Measurements from ENCODE around the gene SLC25A39. TPM values are rescaled to one million over a fixed set of nuclear protein-coding genes. Genes with fewer than 3 reads are reported as not detected.
"Not testable (repeated sequence)": the region's sequence is repeated elsewhere in the genome, so short reads cannot be mapped to it uniquely, and the experiment has no call there.

The SLC25A39 gene
- total RNA-seq, 2 donors from 2014 or later = 115 to 267 TPM

GRCh38 chr17:44343510-44344209 lies 19.0 kb upstream of the SLC25A39 start:
- H3K36me3 ChIP-seq = no peaks in the 10 kb centered on the region
- H3K4me1 ChIP-seq = peaks cover 6% of the 10 kb centered on the region
- no peaks in the 10 kb centered on the region for H3K27me3 ChIP-seq
- no peaks in the 10 kb centered on the region for H3K9me3 ChIP-seq
- intact Hi-C loops (cut with DNase I) = no loop called here
- DNase-seq = no peak
- no peak for TF ChIP-seq CTCF (IDR thresholded peaks at IDR 0.05)
- no peak overlapping the region for H3K4me3 ChIP-seq
- no peak overlapping the region for H3K9ac ChIP-seq (ENCODE audit: low read depth in 2 of 2, low read length in 2 of 2)
- H3K27ac ChIP-seq = no peak overlapping the region

- H3K9me3 ChIP-seq; H3K4me1 ChIP-seq; H3K4me3 ChIP-seq; H3K27me3 ChIP-seq; H3K9ac ChIP-seq (ENCODE audit: low read depth in 2 of 2, low read length in 2 of 2); intact Hi-C loops (cut with DNase I); H3K27ac ChIP-seq; H3K36me3 ChIP-seq; DNase-seq: not testable (repeated sequence)
Measured at GRCh38 chr17:44340553-44340952, 15.9 kb upstream of the SLC25A39 start.

GRCh38 chr17:44338702-44339101 lies 14.1 kb upstream of the SLC25A39 start:
- no peak for TF ChIP-seq CTCF (IDR thresholded peaks at IDR 0.05)
- Histone ChIP-seq H3K4me1 (no peaks in the 10 kb centered on the region), H3K27me3 (no peaks in the 10 kb centered on the region), H3K27ac (no peak overlapping the region), H3K9ac (ENCODE audit: low read depth in 2 of 2, low read length in 2 of 2) (no peak overlapping the region), H3K4me3 (no peak overlapping the region), H3K9me3 (no peaks in the 10 kb centered on the region), H3K36me3 (no peaks in the 10 kb centered on the region)
- intact Hi-C loops (cut with DNase I) = no loop called here
- no peak for DNase-seq

GRCh38 chr17:44335968-44336367 lies 11.3 kb upstream of the SLC25A39 start:
- H3K27ac ChIP-seq = no peak overlapping the region
- H3K4me3 ChIP-seq = no peak overlapping the region
- H3K9me3 ChIP-seq = no peaks in the 10 kb centered on the region
- no peaks in the 10 kb centered on the region for H3K36me3 ChIP-seq
- DNase-seq = no peak
- no peak for TF ChIP-seq CTCF (IDR thresholded peaks at IDR 0.05)
- no peaks in the 10 kb centered on the region for H3K27me3 ChIP-seq
- intact Hi-C loops (cut with DNase I) = no loop called here
- no peaks in the 10 kb centered on the region for H3K4me1 ChIP-seq
- no peak overlapping the region for H3K9ac ChIP-seq (ENCODE audit: low read depth in 2 of 2, low read length in 2 of 2)

GRCh38 chr17:44335564-44335963 lies 10.9 kb upstream of the SLC25A39 start:
- no peak overlapping the region for H3K4me3 ChIP-seq
- H3K9me3 ChIP-seq = no peaks in the 10 kb centered on the region
- intact Hi-C loops (cut with DNase I) = no loop called here
- H3K27ac ChIP-seq = no peak overlapping the region
- no peaks in the 10 kb centered on the region for H3K36me3 ChIP-seq
- H3K9ac ChIP-seq (ENCODE audit: low read depth in 2 of 2, low read length in 2 of 2) = no peak overlapping the region
- H3K4me1 ChIP-seq = no peaks in the 10 kb centered on the region
- DNase-seq = no peak
- H3K27me3 ChIP-seq = no peaks in the 10 kb centered on the region
- no peak for TF ChIP-seq CTCF (IDR thresholded peaks at IDR 0.05)

GRCh38 chr17:44334727-44335126 lies 10.1 kb upstream of the SLC25A39 start:
- intact Hi-C loops (cut with DNase I) = no loop called here
- no peak for TF ChIP-seq CTCF (IDR thresholded peaks at IDR 0.05)
- Histone ChIP-seq H3K4me3 (no peak overlapping the region), H3K9ac (ENCODE audit: low read depth in 2 of 2, low read length in 2 of 2) (no peak overlapping the region), H3K36me3 (no peaks in the 10 kb centered on the region), H3K27ac (no peak overlapping the region), H3K9me3 (no peaks in the 10 kb centered on the region), H3K27me3 (no peaks in the 10 kb centered on the region), H3K4me1 (no peaks in the 10 kb centered on the region)
- no peak for DNase-seq

Data from colonic mucosa (tissue), 4 donors.